LNCAP (cell line): ENCODE results near the gene MYO3A.

Source experiments
- TF ChIP-seq, protein P1 (sequence below): fragments of 450-650 bp; IDR thresholded peaks from 2 replicates; pipeline ENCODE4 v1.5.1; 2017; ENCODE audit warnings: mild to moderate bottlenecking

Gene MYO3A

DNA sequence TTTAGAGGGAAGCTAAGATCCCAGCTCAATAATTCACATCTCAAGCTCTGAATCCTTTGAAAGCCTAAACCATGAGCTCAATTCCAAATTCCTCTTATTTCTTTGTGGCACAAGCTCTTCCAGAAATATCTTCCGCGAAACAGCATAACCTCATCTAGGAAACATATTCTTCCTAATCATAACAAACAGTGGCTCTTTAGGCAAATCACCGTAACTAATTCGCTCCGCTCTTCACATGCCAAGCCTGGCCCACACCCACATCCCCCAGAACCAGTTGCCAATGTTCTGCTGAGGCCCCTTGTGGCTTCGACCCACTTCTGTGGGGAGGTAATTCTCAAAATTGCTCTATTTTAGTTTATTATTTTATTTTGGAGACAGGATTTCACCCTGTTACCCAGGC lies 301.7 kb downstream of the MYO3A start:
- TF ChIP-seq, protein P1, sequence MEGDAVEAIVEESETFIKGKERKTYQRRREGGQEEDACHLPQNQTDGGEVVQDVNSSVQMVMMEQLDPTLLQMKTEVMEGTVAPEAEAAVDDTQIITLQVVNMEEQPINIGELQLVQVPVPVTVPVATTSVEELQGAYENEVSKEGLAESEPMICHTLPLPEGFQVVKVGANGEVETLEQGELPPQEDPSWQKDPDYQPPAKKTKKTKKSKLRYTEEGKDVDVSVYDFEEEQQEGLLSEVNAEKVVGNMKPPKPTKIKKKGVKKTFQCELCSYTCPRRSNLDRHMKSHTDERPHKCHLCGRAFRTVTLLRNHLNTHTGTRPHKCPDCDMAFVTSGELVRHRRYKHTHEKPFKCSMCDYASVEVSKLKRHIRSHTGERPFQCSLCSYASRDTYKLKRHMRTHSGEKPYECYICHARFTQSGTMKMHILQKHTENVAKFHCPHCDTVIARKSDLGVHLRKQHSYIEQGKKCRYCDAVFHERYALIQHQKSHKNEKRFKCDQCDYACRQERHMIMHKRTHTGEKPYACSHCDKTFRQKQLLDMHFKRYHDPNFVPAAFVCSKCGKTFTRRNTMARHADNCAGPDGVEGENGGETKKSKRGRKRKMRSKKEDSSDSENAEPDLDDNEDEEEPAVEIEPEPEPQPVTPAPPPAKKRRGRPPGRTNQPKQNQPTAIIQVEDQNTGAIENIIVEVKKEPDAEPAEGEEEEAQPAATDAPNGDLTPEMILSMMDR = no peak

DNA sequence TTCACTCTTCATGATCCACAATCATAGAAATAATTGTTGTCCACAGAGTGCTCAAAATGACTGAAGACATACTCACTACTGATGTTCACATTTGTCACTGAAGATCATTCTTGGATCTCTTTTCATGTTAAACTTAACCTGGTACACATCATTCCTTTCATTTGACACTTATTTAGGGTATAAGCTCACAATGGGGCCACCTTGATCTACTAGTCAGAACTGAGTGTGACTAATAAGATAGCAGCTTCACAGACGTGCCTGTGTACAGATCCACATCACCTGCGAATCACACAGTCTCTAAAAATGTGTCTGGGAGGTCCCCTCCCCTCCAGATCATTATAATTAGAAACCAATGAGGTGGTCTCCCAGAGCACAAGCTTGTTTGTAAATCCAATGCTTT lies 304.3 kb downstream of the MYO3A start:
- TF ChIP-seq, protein P1 = no peak

DNA sequence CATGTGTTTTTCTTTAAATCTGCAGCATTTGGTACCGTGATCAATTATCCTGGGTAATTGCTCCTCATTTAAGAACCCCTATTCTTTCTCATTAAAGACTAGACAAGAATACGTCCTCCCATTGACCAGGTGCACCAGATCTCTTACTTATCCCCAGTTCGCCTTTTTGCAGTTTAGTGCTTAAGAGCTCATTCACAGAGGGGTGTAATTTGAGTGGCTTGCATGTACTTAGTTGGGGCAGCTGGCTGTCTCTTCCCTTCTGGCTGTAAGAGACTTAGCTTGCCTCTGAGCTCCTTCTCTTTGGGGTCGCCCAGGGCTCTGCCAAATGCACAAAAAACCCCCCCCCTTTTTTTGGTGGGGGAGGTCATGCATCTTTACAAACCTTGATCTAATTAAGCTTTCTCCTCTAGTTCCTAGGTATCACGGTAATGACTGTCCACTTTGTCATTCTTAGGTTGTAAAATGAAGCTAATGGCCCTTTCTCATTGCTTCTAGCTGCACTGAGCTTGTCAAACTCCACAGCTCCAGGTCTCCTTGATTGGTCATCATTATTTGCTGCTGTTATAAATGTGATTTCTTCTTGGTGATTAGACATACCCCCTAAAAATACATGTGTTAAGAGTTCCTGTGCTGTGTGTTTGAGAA lies 308.8 kb downstream of the MYO3A start:
- TF ChIP-seq, protein P1 = no peak

DNA sequence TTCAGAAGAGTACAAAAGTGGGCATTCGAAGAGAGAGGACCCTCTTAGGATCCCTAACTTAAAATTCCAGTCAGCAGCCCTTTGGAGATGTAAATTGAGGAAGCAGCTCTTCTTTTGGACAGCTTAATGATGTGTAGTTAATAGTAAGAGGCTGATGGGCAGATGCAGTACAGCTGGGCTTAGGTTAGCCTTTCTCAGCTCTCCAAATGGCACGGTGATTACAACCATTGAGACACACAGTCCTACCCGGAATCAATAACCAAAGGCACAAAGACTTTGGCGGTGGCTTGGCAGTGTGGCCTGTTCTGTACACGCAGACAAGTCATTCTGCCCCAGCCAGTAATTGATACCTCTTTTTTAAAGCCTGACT lies 309.3 kb downstream of the MYO3A start:
- TF ChIP-seq, protein P1 = no peak

DNA sequence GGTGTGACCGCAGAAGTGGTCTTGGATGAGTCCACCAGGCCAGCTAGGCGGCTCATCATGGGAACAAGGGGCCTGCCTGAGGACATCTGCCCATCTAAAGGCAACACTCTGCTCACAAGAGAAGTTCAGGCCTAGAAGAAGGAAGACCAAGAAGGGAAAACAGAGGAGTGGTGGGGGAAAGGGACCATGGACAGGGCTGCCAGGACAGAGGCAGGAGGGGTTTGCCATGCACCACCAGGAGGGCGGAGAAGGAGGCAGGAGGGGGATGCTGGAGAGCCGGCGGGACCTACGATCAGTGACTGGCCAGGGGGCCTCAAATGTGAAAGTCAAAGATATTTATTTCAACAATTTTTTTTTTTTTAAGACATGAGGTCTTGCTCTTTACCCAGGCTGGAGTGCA lies 315.7 kb downstream of the MYO3A start:
- TF ChIP-seq, protein P1 = no peak

DNA sequence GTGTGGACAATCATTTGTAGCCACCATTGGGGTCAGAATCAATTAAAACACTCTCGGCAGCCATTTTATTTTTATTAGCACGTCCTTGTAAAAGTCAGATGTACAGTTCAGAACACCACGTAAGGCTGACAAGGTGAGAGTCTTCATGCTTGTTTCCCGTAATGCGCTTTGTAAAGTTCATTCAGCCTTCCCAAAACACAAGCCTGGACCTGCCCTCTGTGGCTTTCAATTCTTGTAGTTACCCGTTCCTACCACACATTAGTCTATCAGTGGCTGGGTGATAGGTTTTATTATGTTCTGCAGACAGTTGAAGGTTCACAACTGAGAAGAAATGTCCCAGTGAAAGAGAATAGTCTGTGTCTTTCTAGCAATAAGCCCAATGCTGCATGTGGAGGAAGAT lies 317.9 kb downstream of the MYO3A start:
- TF ChIP-seq, protein P1 = no peak

DNA sequence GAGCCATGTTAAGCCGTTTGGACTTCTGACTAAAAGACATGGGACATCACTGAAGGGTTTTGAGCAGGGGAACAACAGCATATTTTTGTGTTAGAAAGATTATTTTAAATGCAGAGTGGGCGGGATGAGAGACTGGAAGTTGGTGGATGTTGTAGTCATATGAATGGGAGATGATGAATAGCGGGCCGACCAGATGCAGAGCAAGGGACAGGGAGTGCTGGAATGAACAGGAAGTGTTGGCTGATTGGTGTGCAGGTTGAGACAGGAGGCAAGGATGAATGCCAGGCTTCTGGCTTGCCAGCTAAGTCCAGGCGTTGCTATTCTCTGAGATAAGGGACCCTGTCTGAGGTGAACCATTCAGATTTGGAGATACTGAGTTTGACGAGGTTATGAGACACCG lies 320.6 kb downstream of the MYO3A start:
- TF ChIP-seq, protein P1 = no peak

DNA sequence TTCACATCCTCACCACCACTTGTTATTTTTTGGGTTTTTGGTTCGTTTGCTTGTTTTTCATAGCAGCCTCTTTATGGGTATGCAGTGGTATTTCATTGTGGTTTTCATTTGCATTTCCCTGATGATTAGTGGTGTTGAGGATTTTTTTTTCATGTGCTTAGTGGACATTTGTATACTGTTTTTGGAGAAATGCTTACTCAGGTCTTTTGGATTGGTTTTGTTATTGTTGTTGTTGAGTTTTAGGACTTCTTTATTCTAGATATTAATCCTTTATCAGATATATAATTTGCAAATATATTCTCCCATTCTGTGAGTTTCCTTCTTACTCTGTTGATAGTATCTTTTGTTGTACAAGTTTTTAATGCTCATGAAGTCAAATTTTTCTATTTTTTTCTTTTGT lies 325.3 kb downstream of the MYO3A start:
- TF ChIP-seq, protein P1 = no peak
